GM12878 (cell line): Measurements from ENCODE around the gene RASSF8. TPM values are rescaled to one million over a fixed set of nuclear protein-coding genes. Genes with fewer than 3 reads are reported as not detected.

Experiments
- ATAC-seq: fragments of 200-7000 bp; cut with Tn5 transposase; 3 replicates; pipeline ENCODE4 v1.9.1; 2020; ENCODE audit warnings: mild to moderate bottlenecking, moderate library complexity
- BruUV-seq: library from RNA; stranded (reverse); fragments of 400-500 nt; replicated peaks from 2 replicates; lab custom pipeline; 2021; lab: Mats Ljungman, UMichigan
- CTCF ChIA-PET: fragments of 300-600 bp; sonication (Branson Sonifier 250); formaldehyde crosslinking; extraction: SDS; loops from one replicate; lab custom pipeline; 2021; ENCODE audit warnings: inconsistent platforms; lab: Yijun Ruan, JAX
- POLR2A ChIA-PET: fragments of 350-600 bp; formaldehyde crosslinking; extraction: SDS; loops from one replicate; lab custom pipeline; 2021; ENCODE audit warnings: inconsistent platforms; lab: Charles Lee
- RAD21 ChIA-PET: fragments of 300-600 bp; sonication (Branson Sonifier 250); formaldehyde crosslinking; loops from one replicate; lab custom pipeline; 2023; ENCODE audit warnings: antibody characterized with exemption; ENCODE audit not compliant: unreplicated experiment; lab: Charles Lee
- SMC1A ChIA-PET: fragments of 300-600 bp; sonication (Branson Sonifier 250); formaldehyde crosslinking; loops from one replicate; lab custom pipeline; 2023; ENCODE audit not compliant: unreplicated experiment, uncharacterized antibody; lab: Charles Lee
- DNase-seq: peaks from one replicate; pipeline ENCODE4 v3.0.0-alpha.2; 2011; ENCODE audit warnings: low read depth, low spot score
- FAIRE-seq: peaks from 3 replicates; lab custom pipeline; 2011; peaks lifted over from hg19 to GRCh38; lab: Jason Lieb, UNC
- H2AFZ ChIP-seq: 2 replicates; pipeline ENCODE4 v1.6.0; 2011; ENCODE audit warnings: low read depth, low read length, control low read depth; ENCODE audit not compliant: control insufficient read depth
- H3K27ac ChIP-seq: 2 replicates; pipeline ENCODE4 v1.5.1; 2011; ENCODE audit warnings: control low read depth; ENCODE audit not compliant: control insufficient read depth, insufficient read depth
- H3K27me3 ChIP-seq, 2 experiments: replicated peaks in 1 of 2; 2 replicates each; pipeline versions ENCODE4 v1.6.0 to v1.6.1; 2011; ENCODE audit warnings: low read length in 1 of 2; ENCODE audit not compliant: control insufficient read depth in 2 of 2, insufficient read depth in 2 of 2
- H3K36me3 ChIP-seq, 2 experiments: 2 replicates each; pipeline ENCODE4 v1.5.1; 2011; ENCODE audit warnings: low read length in 1 of 2; ENCODE audit not compliant: control insufficient read depth in 2 of 2, insufficient read depth in 2 of 2
- H3K4me1 ChIP-seq: 2 replicates; pipeline ENCODE4 v1.6.1; 2011; ENCODE audit warnings: mild to moderate bottlenecking, low read length, moderate library complexity, mixed read lengths; ENCODE audit not compliant: control insufficient read depth, insufficient read depth
- H3K4me2 ChIP-seq: 2 replicates; pipeline ENCODE4 v1.6.0; 2011; ENCODE audit warnings: control low read depth; ENCODE audit not compliant: control insufficient read depth, insufficient read depth
- H3K4me3 ChIP-seq: fragments of 200-600 bp; sonication (generic); 2 replicates; pipeline ENCODE4 v1.5.1; 2016
- H3K79me2 ChIP-seq: 2 replicates; pipeline ENCODE4 v1.6.0; 2011; ENCODE audit warnings: low read length; ENCODE audit not compliant: control insufficient read depth, insufficient read depth
- H3K9ac ChIP-seq: 2 replicates; pipeline ENCODE4 v1.8.0; 2011; ENCODE audit warnings: low read length, control low read depth, mixed read lengths; ENCODE audit not compliant: control insufficient read depth, insufficient read depth
- H3K9me3 ChIP-seq: replicated peaks from 3 replicates; pipeline ENCODE4 v1.5.1; 2011; ENCODE audit warnings: mild to moderate bottlenecking, low read length; ENCODE audit not compliant: control insufficient read depth, insufficient read depth
- H4K20me1 ChIP-seq: 2 replicates; pipeline ENCODE4 v1.6.0; 2011; ENCODE audit not compliant: control insufficient read depth, insufficient read depth
- BHLHE40 ChIP-seq, 2 experiments: fragments of 450-650 bp in 1 of 2; IDR thresholded peaks; 2 replicates each; pipeline ENCODE4 v1.6.1; 2011 to 2017; ENCODE audit warnings: low read depth in 2 of 2, borderline replicate concordance in 1 of 2, improper control_type of control experiment in 1 of 2, low read length in 1 of 2, mild to moderate bottlenecking in 1 of 2
- CBX5 ChIP-seq: sonication (generic); IDR thresholded peaks from 2 replicates; pipeline ENCODE4 v1.6.1; 2016; ENCODE audit warnings: low read depth, moderate library complexity, mild to moderate bottlenecking, inconsistent platforms
- CREB1 ChIP-seq: IDR thresholded peaks from 2 replicates; pipeline ENCODE4 v1.6.1; 2012; ENCODE audit warnings: low read depth, mild to moderate bottlenecking, inconsistent platforms
- EZH2 ChIP-seq: IDR thresholded peaks from 2 replicates; pipeline ENCODE4 v1.6.1; 2012; ENCODE audit warnings: low read depth, mild to moderate bottlenecking, control low read depth, inconsistent platforms, low read length, borderline replicate concordance; ENCODE audit not compliant: control insufficient read depth
- IRF5 ChIP-seq: fragments of 450-650 bp; IDR thresholded peaks from 2 replicates; pipeline ENCODE4 v1.6.1; 2017; ENCODE audit warnings: borderline replicate concordance
- MEF2B ChIP-seq: fragments of 450-650 bp; IDR thresholded peaks from 2 replicates; pipeline ENCODE4 v1.6.1; 2018; ENCODE audit warnings: mild to moderate bottlenecking, moderate library complexity; ENCODE audit not compliant: partially characterized antibody, poor library complexity, severe bottlenecking
- MYC ChIP-seq: IDR thresholded peaks from 2 replicates; pipeline ENCODE4 v1.6.1; 2011; ENCODE audit warnings: mild to moderate bottlenecking, low read length, moderate library complexity, inconsistent platforms; ENCODE audit not compliant: insufficient read depth, insufficient replicate concordance, insufficient read length, severe bottlenecking
- PAX8 ChIP-seq: fragments of 450-650 bp; IDR thresholded peaks from 2 replicates; pipeline ENCODE4 v1.6.1; 2017; ENCODE audit warnings: mild to moderate bottlenecking, moderate library complexity
- POLR2A ChIP-seq: IDR thresholded peaks from 2 replicates; pipeline ENCODE4 v1.6.1; 2011; ENCODE audit warnings: low read depth, mild to moderate bottlenecking, low read length
- SIX5 ChIP-seq: IDR thresholded peaks from 2 replicates; pipeline ENCODE4 v1.6.1; 2011; ENCODE audit warnings: mild to moderate bottlenecking, low read depth, low read length, moderate library complexity; ENCODE audit not compliant: severe bottlenecking
- TCF12 ChIP-seq: IDR thresholded peaks from 2 replicates; pipeline ENCODE4 v1.6.1; 2011; ENCODE audit warnings: low read depth, mild to moderate bottlenecking, low read length
- ZNF217 ChIP-seq: fragments of 450-650 bp; IDR thresholded peaks from 2 replicates; pipeline ENCODE4 v1.6.1; 2017; ENCODE audit warnings: antibody characterized with exemption, mild to moderate bottlenecking
- ZZZ3 ChIP-seq: IDR thresholded peaks from 2 replicates; pipeline ENCODE4 v1.6.1; 2011; ENCODE audit warnings: low read depth; ENCODE audit not compliant: control insufficient read depth, insufficient read length
- WGBS: methylation state at CpG from one replicate; pipeline ENCODE4 v1.1.6; 2016; ENCODE audit warnings: low lambda C conversion rate; ENCODE audit not compliant: insufficient replicate concordance, insufficient coverage; ENCODE audit errors: missing lambda C conversion rate; 5-methylcytosine and 5-hydroxymethylcytosine counted together
- in situ Hi-C: fragments of 300-500 bp; cut with MboI; formaldehyde crosslinking; loops from 9 replicates; pipeline ENCODE4 v1.14.3; 2018; ENCODE audit warnings: mixed read lengths
- intact Hi-C: fragments of 100-400 bp; cut with micrococcal nuclease; formaldehyde crosslinking; loops from one replicate; pipeline ENCODE4 v1.14.2; 2022; ENCODE audit not compliant: unreplicated experiment
- polyA plus RNA-seq, 11 experiments: library from polyadenylated mRNA; depleted of rRNA in 4 of 11; unstranded in 6 of 11; stranded (reverse) in 5 of 11; fragments of >200 nt; fragmentation: Nextera tagmentation in 4 of 11; fragmentation: Illumina TruSeq in 1 of 11; extraction: Ambion mirVana in 4 of 11; extraction: Trizol in 1 of 11; gene quantifications; 1 replicate in 1 of 11; 2 replicates in 10 of 11; pipeline versions ENCODE4 v1.2.1 to v1.2.3, GENCODE V29; 2011 to 2016; ENCODE audit warnings: inconsistent platforms in 2 of 11, missing spikeins in 2 of 11, low read depth in 1 of 11
- total RNA-seq, 4 experiments: library from RNA; depleted of rRNA in 3 of 4; stranded (reverse); fragments of >200 nt in 3 of 4; fragmentation: Illumina TruSeq in 1 of 4; extraction: Trizol in 1 of 4; gene quantifications; 2 replicates each; pipeline versions ENCODE4 v1.2.1 to v1.2.3, GENCODE V29; 2013 to 2021
- TF ChIP-seq, protein P1 (sequence below): IDR thresholded peaks from 2 replicates; pipeline ENCODE4 v1.6.1; 2012; ENCODE audit warnings: low read depth, low read length, improper control_type of control experiment
- TF ChIP-seq, protein P2 (sequence below): IDR thresholded peaks from 2 replicates; pipeline ENCODE4 v1.6.1; 2011; ENCODE audit warnings: borderline replicate concordance, low read depth, mild to moderate bottlenecking, moderate library complexity, mixed read lengths, low read length; ENCODE audit not compliant: insufficient read depth; ENCODE audit errors: extremely low read length
- TF ChIP-seq, protein P3 (sequence below): fragments of 450-650 bp; IDR thresholded peaks from 2 replicates; pipeline ENCODE4 v1.6.1; 2017; ENCODE audit warnings: mild to moderate bottlenecking, moderate library complexity

RASSF8 gene
- total and polyA plus RNA-seq, 10 of the 15 experiments (the other 5 are each of a cell fraction or from before 2014, with no cell fraction given), result 0.06 to 0.18 (median 0.08) TPM; not detected in 6

DNA sequence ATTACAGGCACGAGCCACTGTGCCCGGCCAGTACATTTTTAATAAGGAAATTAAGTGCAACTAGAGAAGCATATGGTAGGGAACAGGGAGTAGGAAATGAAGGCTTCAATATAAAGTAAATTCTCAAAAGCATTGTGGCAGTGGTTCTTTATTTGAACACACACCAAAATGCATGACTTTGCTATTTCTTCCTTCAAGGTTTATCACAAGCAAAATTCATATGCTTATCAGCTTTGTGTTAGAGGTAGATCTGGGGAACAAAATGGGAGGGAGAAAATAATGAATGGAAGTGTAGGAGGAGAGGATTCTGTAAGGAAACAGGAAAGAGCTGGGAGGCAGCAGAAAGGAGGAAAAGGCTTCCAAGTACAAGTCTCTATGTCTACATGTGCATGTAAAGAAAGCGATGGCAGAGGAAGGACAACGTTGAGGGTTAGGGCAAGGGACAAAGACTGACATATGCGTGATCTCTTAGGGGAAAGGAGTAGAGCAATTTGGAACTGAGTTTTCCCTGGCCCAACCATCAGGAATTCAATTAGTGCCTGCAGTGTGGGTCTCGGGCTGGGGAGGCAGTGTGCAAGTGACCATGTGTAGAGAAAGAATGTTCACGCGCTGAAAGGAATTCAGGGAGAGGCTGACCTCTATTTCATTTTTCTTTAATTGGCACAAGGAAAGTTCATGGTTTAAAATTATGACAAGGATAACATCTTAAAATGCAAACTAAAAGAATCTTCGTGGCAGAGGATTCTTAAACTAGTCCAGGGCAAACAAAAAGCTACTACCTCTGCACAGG lies 22.9 kb upstream of the RASSF8 start:
- ATAC-seq, result no peak
- Histone ChIP-seq H2AFZ (no peak overlapping the region), H3K27ac (no peak overlapping the region), H3K4me1 (no peaks in the 10 kb centered on the region), H4K20me1 (no peaks in the 10 kb centered on the region), H3K9ac (no peak overlapping the region), H3K36me3 (no peaks in the 10 kb centered on the region), H3K9me3 (no peaks in the 10 kb centered on the region), H3K4me3 (no peak overlapping the region), H3K4me2 (no peak overlapping the region), H3K27me3 (no peaks in the 10 kb centered on the region), H3K79me2 (no peaks in the 10 kb centered on the region)
- in situ Hi-C loops (no loop called here), intact Hi-C loops (no loop called here)
- no TSS peak for BruUV-seq
- POLR2A ChIA-PET, result interaction anchor here (0.7 kb wide), 1 partner anchor 12 kb away, joined by 4 read pairs; no protein-coding TSS in a partner anchor
- FAIRE-seq, result no peak
- WGBS, result 57% methylated on average over 9 of the region's 9 CpGs
- SMC1A ChIA-PET, result interaction anchor here (1.6 kb wide), 1 partner anchor 17 kb away, joined by 3 read pairs; no protein-coding TSS in a partner anchor
- CTCF ChIA-PET, result no interaction called here
- DNase-seq, result no peak
- RAD21 ChIA-PET, result no interaction called here
- TF ChIP-seq EZH2, result no peak
- TF ChIP-seq SIX5, result no peak
- no peak for TF ChIP-seq POLR2A
- TF ChIP-seq, protein P1, sequence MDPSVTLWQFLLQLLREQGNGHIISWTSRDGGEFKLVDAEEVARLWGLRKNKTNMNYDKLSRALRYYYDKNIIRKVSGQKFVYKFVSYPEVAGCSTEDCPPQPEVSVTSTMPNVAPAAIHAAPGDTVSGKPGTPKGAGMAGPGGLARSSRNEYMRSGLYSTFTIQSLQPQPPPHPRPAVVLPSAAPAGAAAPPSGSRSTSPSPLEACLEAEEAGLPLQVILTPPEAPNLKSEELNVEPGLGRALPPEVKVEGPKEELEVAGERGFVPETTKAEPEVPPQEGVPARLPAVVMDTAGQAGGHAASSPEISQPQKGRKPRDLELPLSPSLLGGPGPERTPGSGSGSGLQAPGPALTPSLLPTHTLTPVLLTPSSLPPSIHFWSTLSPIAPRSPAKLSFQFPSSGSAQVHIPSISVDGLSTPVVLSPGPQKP, result no peak
- TF ChIP-seq CREB1, result no peak
- TF ChIP-seq MEF2B, result no peak
- TF ChIP-seq MYC, result no peak
- TF ChIP-seq ZZZ3, result no peak
- TF ChIP-seq ZNF217, result no peak
- TF ChIP-seq IRF5, result no peak
- TF ChIP-seq, protein P2, sequence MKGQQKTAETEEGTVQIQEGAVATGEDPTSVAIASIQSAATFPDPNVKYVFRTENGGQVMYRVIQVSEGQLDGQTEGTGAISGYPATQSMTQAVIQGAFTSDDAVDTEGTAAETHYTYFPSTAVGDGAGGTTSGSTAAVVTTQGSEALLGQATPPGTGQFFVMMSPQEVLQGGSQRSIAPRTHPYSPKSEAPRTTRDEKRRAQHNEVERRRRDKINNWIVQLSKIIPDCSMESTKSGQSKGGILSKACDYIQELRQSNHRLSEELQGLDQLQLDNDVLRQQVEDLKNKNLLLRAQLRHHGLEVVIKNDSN, result no peak
- no peak for TF ChIP-seq TCF12
- TF ChIP-seq, protein P3, sequence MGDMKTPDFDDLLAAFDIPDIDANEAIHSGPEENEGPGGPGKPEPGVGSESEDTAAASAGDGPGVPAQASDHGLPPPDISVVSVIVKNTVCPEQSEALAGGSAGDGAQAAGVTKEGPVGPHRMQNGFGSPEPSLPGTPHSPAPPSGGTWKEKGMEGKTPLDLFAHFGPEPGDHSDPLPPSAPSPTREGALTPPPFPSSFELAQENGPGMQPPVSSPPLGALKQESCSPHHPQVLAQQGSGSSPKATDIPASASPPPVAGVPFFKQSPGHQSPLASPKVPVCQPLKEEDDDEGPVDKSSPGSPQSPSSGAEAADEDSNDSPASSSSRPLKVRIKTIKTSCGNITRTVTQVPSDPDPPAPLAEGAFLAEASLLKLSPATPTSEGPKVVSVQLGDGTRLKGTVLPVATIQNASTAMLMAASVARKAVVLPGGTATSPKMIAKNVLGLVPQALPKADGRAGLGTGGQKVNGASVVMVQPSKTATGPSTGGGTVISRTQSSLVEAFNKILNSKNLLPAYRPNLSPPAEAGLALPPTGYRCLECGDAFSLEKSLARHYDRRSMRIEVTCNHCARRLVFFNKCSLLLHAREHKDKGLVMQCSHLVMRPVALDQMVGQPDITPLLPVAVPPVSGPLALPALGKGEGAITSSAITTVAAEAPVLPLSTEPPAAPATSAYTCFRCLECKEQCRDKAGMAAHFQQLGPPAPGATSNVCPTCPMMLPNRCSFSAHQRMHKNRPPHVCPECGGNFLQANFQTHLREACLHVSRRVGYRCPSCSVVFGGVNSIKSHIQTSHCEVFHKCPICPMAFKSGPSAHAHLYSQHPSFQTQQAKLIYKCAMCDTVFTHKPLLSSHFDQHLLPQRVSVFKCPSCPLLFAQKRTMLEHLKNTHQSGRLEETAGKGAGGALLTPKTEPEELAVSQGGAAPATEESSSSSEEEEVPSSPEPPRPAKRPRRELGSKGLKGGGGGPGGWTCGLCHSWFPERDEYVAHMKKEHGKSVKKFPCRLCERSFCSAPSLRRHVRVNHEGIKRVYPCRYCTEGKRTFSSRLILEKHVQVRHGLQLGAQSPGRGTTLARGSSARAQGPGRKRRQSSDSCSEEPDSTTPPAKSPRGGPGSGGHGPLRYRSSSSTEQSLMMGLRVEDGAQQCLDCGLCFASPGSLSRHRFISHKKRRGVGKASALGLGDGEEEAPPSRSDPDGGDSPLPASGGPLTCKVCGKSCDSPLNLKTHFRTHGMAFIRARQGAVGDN, result no peak
- TF ChIP-seq BHLHE40 (IDR thresholded peaks at IDR 0.05; ENCODE audit: borderline replicate concordance in 1 of 2, low read depth in 2 of 2, low read length in 1 of 2), result no peak
- TF ChIP-seq CBX5, result no peak
- no peak for TF ChIP-seq PAX8
